Esophagus squamous epithelium (tissue), 4 donors: Measurements from ENCODE around the gene HES4.
"Not testable (repeated sequence)": the region's sequence is repeated elsewhere in the genome, so short reads cannot be mapped to it uniquely, and the experiment has no call there.

Experiments used
- CTCF ChIP-seq, 6 experiments: fragments of 450-650 bp in 4 of 6; fragments of 200-600 bp in 2 of 6; sonication (generic) in 2 of 6; IDR thresholded peaks; one replicate each; pipeline ENCODE4 v1.5.1; 2016 to 2019; ENCODE audit warnings: antibody characterized with exemption in 6 of 6, mild to moderate bottlenecking in 4 of 6, moderate library complexity in 4 of 6
- POLR2A ChIP-seq, 4 donors: fragments of 450-650 bp; IDR thresholded peaks; one replicate each; pipeline ENCODE4 v1.6.1; 2017; ENCODE audit warnings: antibody characterized with exemption in 4 of 4, mild to moderate bottlenecking in 4 of 4, moderate library complexity in 3 of 4

GRCh38 chr1:988061-988460 lies 11.8 kb downstream of the HES4 start:
- not testable (repeated sequence) for TF ChIP-seq CTCF, POLR2A (IDR thresholded peaks at IDR 0.05)
